B cell (primary cell): ENCODE measurements around the gene GALNT6. TPM values are rescaled to one million over a fixed set of nuclear protein-coding genes. Genes with fewer than 3 reads are reported as not detected.
A peak's percentile ranks its signal among the peaks of the same experiment; 100 is the strongest.

ENCODE experiments used
- ATAC-seq: fragments of 200-7000 bp; cut with Tn5 transposase; one replicate; pipeline ENCODE4 v1.10.0; 2021; ENCODE audit warnings: low read depth, mild to moderate bottlenecking, moderate number of reproducible peaks, moderate library complexity
- CTCF ChIA-PET: fragments of 350-600 bp; sonication (Branson Sonifier 250); formaldehyde crosslinking; loops from one replicate; lab custom pipeline; 2021; ENCODE audit warnings: antibody characterized with exemption, inconsistent platforms; lab: Charles Lee
- POLR2A ChIA-PET: fragments of 350-600 bp; sonication (Branson Sonifier 250); formaldehyde crosslinking; loops from one replicate; lab custom pipeline; 2021; ENCODE audit warnings: antibody characterized with exemption; lab: Charles Lee
- DNase-seq: peaks from one replicate; pipeline ENCODE4 v3.0.0; 2013
- H2AFZ ChIP-seq: 2 replicates; pipeline ENCODE4 v1.6.1; 2012; ENCODE audit warnings: mild to moderate bottlenecking, low read depth, low read length; ENCODE audit not compliant: insufficient read depth, poor library complexity, severe bottlenecking
- H3K27ac ChIP-seq, 2 donors: 1 replicate in 1 of 2; 2 replicates in 1 of 2; pipeline ENCODE4 v1.5.1; 2012 to 2013; ENCODE audit warnings: low read length in 2 of 2, mild to moderate bottlenecking in 2 of 2, moderate library complexity in 1 of 2
- H3K27me3 ChIP-seq, 4 experiments: fragments of 200-600 bp in 1 of 4; sonication (generic) in 1 of 4; replicated peaks in 1 of 4; 1 replicate in 2 of 4; 2 replicates in 2 of 4; pipeline versions ENCODE4 v1.6.1 to v1.7.0; 2013 to 2016; ENCODE audit warnings: low read length in 3 of 4, mild to moderate bottlenecking in 2 of 4, mixed read lengths in 1 of 4, moderate library complexity in 1 of 4; ENCODE audit not compliant: insufficient read depth in 4 of 4, control insufficient read depth in 3 of 4; ENCODE audit errors: control extremely low read depth in 1 of 4
- H3K36me3 ChIP-seq, 2 experiments: replicated peaks in 1 of 2; 1 replicate in 1 of 2; 2 replicates in 1 of 2; pipeline versions ENCODE4 v1.6.1 to v1.7.1; 2013; ENCODE audit warnings: low read length in 1 of 2; ENCODE audit not compliant: insufficient read depth in 2 of 2, control insufficient read depth in 1 of 2; ENCODE audit errors: control extremely low read depth in 1 of 2, extremely low read depth in 1 of 2
- H3K4me1 ChIP-seq, 2 donors: fragments of 200-600 bp in 1 of 2; sonication (generic) in 1 of 2; 1 replicate in 1 of 2; 2 replicates in 1 of 2; pipeline versions ENCODE4 v1.5.1 to v1.6.1; 2013 to 2017; ENCODE audit warnings: low read length in 2 of 2; ENCODE audit not compliant: control insufficient read depth in 2 of 2, insufficient read depth in 2 of 2
- H3K4me2 ChIP-seq: replicated peaks from 2 replicates; pipeline ENCODE3; 2012; ENCODE audit warnings: mild to moderate bottlenecking, low read depth, low read length; ENCODE audit not compliant: poor library complexity, severe bottlenecking
- H3K4me3 ChIP-seq, 5 experiments: fragments of 200-600 bp in 1 of 5; sonication (generic) in 1 of 5; 1 replicate in 3 of 5; 2 replicates in 2 of 5; pipeline versions ENCODE4 v1.5.1 to v1.7.0; 2011 to 2016; ENCODE audit warnings: low read length in 4 of 5, mild to moderate bottlenecking in 4 of 5, low read depth in 2 of 5, control low read depth in 1 of 5, moderate library complexity in 1 of 5; ENCODE audit not compliant: insufficient read depth in 1 of 5; ENCODE audit errors: control extremely low read depth in 1 of 5, extremely low read depth in 1 of 5
- H3K79me2 ChIP-seq: fragments of 200-600 bp; sonication (generic); one replicate; pipeline ENCODE4 v1.6.0; 2016; ENCODE audit warnings: low read length; ENCODE audit not compliant: control insufficient read depth, insufficient read depth
- H3K9ac ChIP-seq: fragments of 200-600 bp; sonication (generic); 2 replicates; pipeline ENCODE4 v1.6.1; 2017; ENCODE audit warnings: mild to moderate bottlenecking, low read length, moderate library complexity
- H3K9me3 ChIP-seq, 3 donors: one replicate each; pipeline versions ENCODE4 v1.6.1 to v1.7.1; 2013; ENCODE audit warnings: low read length in 2 of 3; ENCODE audit not compliant: control insufficient read depth in 2 of 3, insufficient read depth in 1 of 3; ENCODE audit errors: control extremely low read depth in 1 of 3
- H4K20me1 ChIP-seq: 2 replicates; pipeline ENCODE4 v1.6.0; 2012; ENCODE audit warnings: mild to moderate bottlenecking, low read length; ENCODE audit not compliant: insufficient read depth, control insufficient read depth, poor library complexity, severe bottlenecking
- H3K27ac Mint-ChIP-seq: one replicate; pipeline ENCODE4 v1.8.0; 2021; ENCODE audit warnings: mixed read lengths
- H3K27me3 Mint-ChIP-seq: one replicate; pipeline ENCODE4 v1.8.0; 2021; ENCODE audit warnings: mixed read lengths
- H3K4me1 Mint-ChIP-seq: one replicate; pipeline ENCODE4 v1.8.0; 2021; ENCODE audit warnings: mixed read lengths
- H3K4me3 Mint-ChIP-seq: one replicate; pipeline ENCODE4 v1.8.0; 2021; ENCODE audit warnings: mixed read lengths
- H3K9me3 Mint-ChIP-seq: one replicate; pipeline ENCODE4 v1.8.0; 2022; ENCODE audit warnings: mixed read lengths; ENCODE audit not compliant: insufficient read depth
- EZH2 ChIP-seq: IDR thresholded peaks from 2 replicates; pipeline ENCODE4 v1.6.1; 2012; ENCODE audit warnings: borderline replicate concordance, low read depth, mild to moderate bottlenecking, moderate library complexity, low read length; ENCODE audit not compliant: insufficient read depth, poor library complexity, severe bottlenecking
- WGBS: methylation state at CpG from one replicate; pipeline ENCODE4 v1.1.5; 2013; ENCODE audit warnings: missing lambda C conversion rate; ENCODE audit not compliant: insufficient coverage; 5-methylcytosine and 5-hydroxymethylcytosine counted together
- intact Hi-C: fragments of 100-400 bp; cut with micrococcal nuclease; formaldehyde crosslinking; loops from one replicate; pipeline ENCODE4 v1.10.0; 2022
- polyA plus RNA-seq: library from polyadenylated mRNA; depleted of rRNA; stranded (reverse); fragments of >200 nt; gene quantifications from 2 replicates; pipeline ENCODE4 v1.2.3, GENCODE V29; 2012
- total RNA-seq, 2 donors: library from RNA; stranded (reverse); fragments of 120-200 nt in 1 of 2; gene quantifications; 1 replicate in 1 of 2; 2 replicates in 1 of 2; pipeline versions ENCODE4 v1.2.3 to v1.2.4, GENCODE V29; 2013 to 2022
- TF ChIP-seq, protein P1 (sequence below): fragments of 200-600 bp; IDR thresholded peaks from one replicate; pipeline ENCODE4 v1.8.0; 2022; ENCODE audit warnings: antibody characterized with exemption, mild to moderate bottlenecking

Gene GALNT6
- total and polyA plus RNA-seq, 2 donors (not counting 1 experiment from before 2014, with no cell fraction given): 9.0 to 10.3 TPM

GRCh38 chr12:51388846-51389245 is 2.4 kb downstream of the GALNT6 start:
- H3K4me3 Mint-ChIP-seq: peak overlapping the region; percentile 8
- TF ChIP-seq, protein P1, sequence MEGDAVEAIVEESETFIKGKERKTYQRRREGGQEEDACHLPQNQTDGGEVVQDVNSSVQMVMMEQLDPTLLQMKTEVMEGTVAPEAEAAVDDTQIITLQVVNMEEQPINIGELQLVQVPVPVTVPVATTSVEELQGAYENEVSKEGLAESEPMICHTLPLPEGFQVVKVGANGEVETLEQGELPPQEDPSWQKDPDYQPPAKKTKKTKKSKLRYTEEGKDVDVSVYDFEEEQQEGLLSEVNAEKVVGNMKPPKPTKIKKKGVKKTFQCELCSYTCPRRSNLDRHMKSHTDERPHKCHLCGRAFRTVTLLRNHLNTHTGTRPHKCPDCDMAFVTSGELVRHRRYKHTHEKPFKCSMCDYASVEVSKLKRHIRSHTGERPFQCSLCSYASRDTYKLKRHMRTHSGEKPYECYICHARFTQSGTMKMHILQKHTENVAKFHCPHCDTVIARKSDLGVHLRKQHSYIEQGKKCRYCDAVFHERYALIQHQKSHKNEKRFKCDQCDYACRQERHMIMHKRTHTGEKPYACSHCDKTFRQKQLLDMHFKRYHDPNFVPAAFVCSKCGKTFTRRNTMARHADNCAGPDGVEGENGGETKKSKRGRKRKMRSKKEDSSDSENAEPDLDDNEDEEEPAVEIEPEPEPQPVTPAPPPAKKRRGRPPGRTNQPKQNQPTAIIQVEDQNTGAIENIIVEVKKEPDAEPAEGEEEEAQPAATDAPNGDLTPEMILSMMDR: no peak
- no peak for TF ChIP-seq EZH2
- DNase-seq (no peak), ATAC-seq (no peak)
- Histone ChIP-seq H2AFZ (no peak overlapping the region), H3K27me3 (no peaks in the 10 kb centered on the region), H3K9me3 (no peaks in the 10 kb centered on the region), H4K20me1 (no peaks in the 10 kb centered on the region), H3K4me2 (no peak overlapping the region), H3K9ac (no peak overlapping the region), H3K36me3 (peaks cover 0 to 3% of the 10 kb centered on the region in 2 experiments), H3K4me3 (no peak overlapping the region), H3K27ac (no peak overlapping the region), H3K79me2 (peaks cover 21% of the 10 kb centered on the region), H3K4me1 (peaks cover 49 to 59% of the 10 kb centered on the region in 2 donors)
- H3K27ac Mint-ChIP-seq: no peak overlapping the region
- CTCF ChIA-PET: interaction anchor here (0.9 to 1.5 kb wide), 4 partner anchors 8 to 48 kb away, joined by 3 to 5 read pairs (median 3); no protein-coding TSS in a partner anchor
- H3K27me3 Mint-ChIP-seq: no peaks in the 10 kb centered on the region
- H3K9me3 Mint-ChIP-seq: no peaks in the 10 kb centered on the region
- intact Hi-C loops: no loop called here
- H3K4me1 Mint-ChIP-seq: peaks cover 54% of the 10 kb centered on the region
- POLR2A ChIA-PET: interaction anchor here (0.7 to 1.6 kb wide), 3 partner anchors 20 to 367 kb away, joined by 3 to 6 read pairs (median 3); partner anchors contain the start of gene DAZAP2
- WGBS: 90% methylated on average over 4 of the region's 5 CpGs

DNA sequence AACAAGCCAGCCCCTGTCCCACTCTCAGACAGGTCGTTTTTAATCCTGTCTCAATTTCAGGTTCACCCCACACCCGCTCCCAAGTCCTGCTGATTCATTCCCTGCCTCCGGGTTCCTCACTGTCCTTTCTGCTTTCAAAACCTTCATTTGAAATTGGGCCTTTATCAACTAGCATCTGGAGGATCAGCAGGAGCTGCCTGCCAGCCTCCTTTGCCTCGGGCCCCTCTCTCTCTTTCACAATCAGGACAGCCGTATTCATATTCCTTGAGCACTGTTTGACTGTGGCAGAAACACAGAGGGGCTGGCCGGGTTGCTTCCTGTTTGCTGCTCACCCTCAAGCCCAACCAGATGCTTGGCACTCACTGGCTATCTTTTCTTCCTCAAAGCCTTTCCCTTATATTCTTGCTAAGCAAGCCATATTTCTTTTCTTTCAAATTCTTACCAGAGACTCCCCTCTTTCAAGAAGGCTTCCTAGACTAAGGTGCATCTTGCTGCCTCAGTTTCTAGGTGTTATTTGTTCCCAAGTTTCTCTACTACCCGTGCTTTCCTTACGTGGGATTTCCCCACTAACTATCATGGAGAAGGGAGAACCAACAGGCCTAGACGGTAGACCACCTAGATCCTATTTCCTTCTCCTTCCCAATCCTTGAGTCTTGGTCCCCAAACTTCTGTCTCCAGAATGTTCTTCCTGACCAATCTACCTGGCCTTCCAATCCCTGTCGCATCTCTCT is 3.0 kb downstream of the GALNT6 start:
- Mint-ChIP-seq H3K4me1 (peaks cover 54% of the 10 kb centered on the region), H3K9me3 (no peaks in the 10 kb centered on the region), H3K27ac (no peak overlapping the region), H3K27me3 (no peaks in the 10 kb centered on the region), H3K4me3 (no peak overlapping the region)
- peaks cover 0 to 5% of the 10 kb centered on the region in 2 experiments for H3K36me3 ChIP-seq
- TF ChIP-seq EZH2: no peak
- peak overlapping the region; percentile 36 for H3K4me2 ChIP-seq
- ATAC-seq (no peak), DNase-seq (no peak)
- H3K4me3 ChIP-seq: no peak overlapping the region
- no peaks in the 10 kb centered on the region for H3K9me3 ChIP-seq
- no peaks in the 10 kb centered on the region for H4K20me1 ChIP-seq
- H2AFZ ChIP-seq: no peak overlapping the region
- H3K27me3 ChIP-seq: no peaks in the 10 kb centered on the region
- peaks cover 49 to 59% of the 10 kb centered on the region in 2 donors for H3K4me1 ChIP-seq
- 41% methylated on average over 9 of the region's 10 CpGs for WGBS
- intact Hi-C loops: no loop called here
- no peak overlapping the region for H3K27ac ChIP-seq
- CTCF ChIA-PET: interaction anchor here (1.0 to 1.5 kb wide), 3 partner anchors 9 to 47 kb away, joined by 3 to 5 read pairs (median 3); no protein-coding TSS in a partner anchor
- H3K79me2 ChIP-seq: peaks cover 15% of the 10 kb centered on the region
- H3K9ac ChIP-seq: no peak overlapping the region
- POLR2A ChIA-PET: interaction anchor here (0.9 to 1.6 kb wide), 2 partner anchors 20 to 149 kb away, joined by 3 to 6 read pairs; partner anchors contain the start of gene DAZAP2
